RWPE2 (cell line): ENCODE results near the gene RTTN.
A peak's percentile ranks its signal among the peaks of the same experiment; 100 is the strongest.

Experiments
- ATAC-seq: fragments of 200-7000 bp; cut with Tn5 transposase; 3 replicates; pipeline ENCODE4 v1.9.1; 2021; ENCODE audit warnings: low read depth
- DNase-seq: peaks from one replicate; pipeline ENCODE4 v3.0.0-alpha.2; 2020; ENCODE audit warnings: low spot score
- H3K27ac ChIP-seq: fragments of 450-650 bp; 2 replicates; pipeline ENCODE4 v1.5.1; 2017; ENCODE audit warnings: mild to moderate bottlenecking; ENCODE audit not compliant: poor library complexity, severe bottlenecking
- H3K27me3 ChIP-seq: fragments of 250-450 bp; sonication (Bioruptor Pico); 2 replicates; pipeline ENCODE4 v1.5.1; 2021; ENCODE audit warnings: mild to moderate bottlenecking, moderate library complexity; ENCODE audit not compliant: insufficient read depth, poor library complexity, severe bottlenecking
- H3K36me3 ChIP-seq: fragments of 250-450 bp; sonication (Bioruptor Pico); 2 replicates; pipeline ENCODE4 v1.5.1; 2020; ENCODE audit warnings: low read depth, mild to moderate bottlenecking, moderate library complexity
- H3K4me1 ChIP-seq: fragments of 250-450 bp; sonication (Bioruptor Pico); 2 replicates; pipeline ENCODE4 v1.5.1; 2021; ENCODE audit warnings: mild to moderate bottlenecking, moderate library complexity; ENCODE audit not compliant: insufficient read depth, poor library complexity, severe bottlenecking
- H3K4me3 ChIP-seq: fragments of 250-450 bp; sonication (Bioruptor Pico); 2 replicates; pipeline ENCODE4 v1.5.1; 2021; ENCODE audit warnings: mild to moderate bottlenecking, moderate library complexity; ENCODE audit not compliant: severe bottlenecking
- H3K9me3 ChIP-seq: fragments of 250-450 bp; sonication (Bioruptor Pico); 2 replicates; pipeline ENCODE4 v1.5.1; 2021; ENCODE audit warnings: mild to moderate bottlenecking, moderate library complexity; ENCODE audit not compliant: severe bottlenecking
- TF ChIP-seq, protein P1 (sequence below): fragments of 450-650 bp; IDR thresholded peaks from one replicate; pipeline ENCODE4 v1.5.1; 2017; ENCODE audit warnings: mild to moderate bottlenecking, moderate library complexity; ENCODE audit not compliant: poor library complexity, severe bottlenecking

RTTN gene

DNA sequence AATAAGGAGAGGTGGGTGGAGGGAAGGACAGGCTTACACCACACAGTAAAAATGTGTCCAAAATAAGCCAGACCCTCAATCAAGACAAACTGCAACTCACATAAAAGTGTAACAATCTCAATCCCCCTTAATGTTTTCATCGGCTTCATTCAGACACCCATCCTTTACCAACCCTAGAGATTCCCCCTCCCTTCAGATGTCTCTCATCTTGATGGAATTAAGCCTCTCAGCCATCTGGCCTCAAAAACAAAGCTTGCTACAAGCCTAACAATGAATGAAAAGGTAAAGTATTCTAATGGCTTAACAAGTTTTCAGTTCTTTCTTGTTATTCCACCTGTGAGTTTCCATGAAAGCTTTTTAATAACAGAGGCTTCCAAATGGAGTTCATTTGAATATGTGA lies 5.2 kb downstream of the RTTN start:
- H3K9me3 ChIP-seq = no peaks in the 10 kb centered on the region
- no peaks in the 10 kb centered on the region for H3K27me3 ChIP-seq
- TF ChIP-seq, protein P1, sequence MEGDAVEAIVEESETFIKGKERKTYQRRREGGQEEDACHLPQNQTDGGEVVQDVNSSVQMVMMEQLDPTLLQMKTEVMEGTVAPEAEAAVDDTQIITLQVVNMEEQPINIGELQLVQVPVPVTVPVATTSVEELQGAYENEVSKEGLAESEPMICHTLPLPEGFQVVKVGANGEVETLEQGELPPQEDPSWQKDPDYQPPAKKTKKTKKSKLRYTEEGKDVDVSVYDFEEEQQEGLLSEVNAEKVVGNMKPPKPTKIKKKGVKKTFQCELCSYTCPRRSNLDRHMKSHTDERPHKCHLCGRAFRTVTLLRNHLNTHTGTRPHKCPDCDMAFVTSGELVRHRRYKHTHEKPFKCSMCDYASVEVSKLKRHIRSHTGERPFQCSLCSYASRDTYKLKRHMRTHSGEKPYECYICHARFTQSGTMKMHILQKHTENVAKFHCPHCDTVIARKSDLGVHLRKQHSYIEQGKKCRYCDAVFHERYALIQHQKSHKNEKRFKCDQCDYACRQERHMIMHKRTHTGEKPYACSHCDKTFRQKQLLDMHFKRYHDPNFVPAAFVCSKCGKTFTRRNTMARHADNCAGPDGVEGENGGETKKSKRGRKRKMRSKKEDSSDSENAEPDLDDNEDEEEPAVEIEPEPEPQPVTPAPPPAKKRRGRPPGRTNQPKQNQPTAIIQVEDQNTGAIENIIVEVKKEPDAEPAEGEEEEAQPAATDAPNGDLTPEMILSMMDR = no peak
- H3K36me3 ChIP-seq = peaks cover 81% of the 10 kb centered on the region
- no peak overlapping the region for H3K4me3 ChIP-seq
- DNase-seq (no peak), ATAC-seq (no peak)
- H3K4me1 ChIP-seq = peaks cover 9% of the 10 kb centered on the region
- H3K27ac ChIP-seq = no peak overlapping the region

DNA sequence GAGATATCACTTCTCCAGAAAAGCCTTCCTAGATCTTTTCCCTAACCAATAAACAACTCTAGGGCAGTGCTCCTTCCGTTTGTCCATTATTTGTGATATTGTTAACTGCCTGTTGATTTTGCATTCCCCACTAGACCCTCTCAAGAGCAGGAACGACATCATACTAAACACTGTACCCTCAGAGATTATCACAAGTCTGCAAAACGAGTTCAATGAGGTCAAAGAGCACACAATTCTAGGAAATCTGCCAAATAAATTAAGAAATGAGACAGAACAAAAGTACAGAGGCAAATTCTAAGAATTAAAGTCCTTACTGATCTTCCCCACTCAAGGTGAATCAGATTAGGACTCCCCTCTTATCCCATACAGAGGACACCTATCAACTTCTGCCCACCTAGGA lies 7.6 kb downstream of the RTTN start:
- H3K4me3 ChIP-seq = no peak overlapping the region
- no peaks in the 10 kb centered on the region for H3K4me1 ChIP-seq
- no peaks in the 10 kb centered on the region for H3K27me3 ChIP-seq
- H3K36me3 ChIP-seq = peaks cover 91% of the 10 kb centered on the region
- H3K27ac ChIP-seq = no peak overlapping the region
- TF ChIP-seq, protein P1 = no peak
- no peaks in the 10 kb centered on the region for H3K9me3 ChIP-seq
- DNase-seq (no peak), ATAC-seq (no peak)

DNA sequence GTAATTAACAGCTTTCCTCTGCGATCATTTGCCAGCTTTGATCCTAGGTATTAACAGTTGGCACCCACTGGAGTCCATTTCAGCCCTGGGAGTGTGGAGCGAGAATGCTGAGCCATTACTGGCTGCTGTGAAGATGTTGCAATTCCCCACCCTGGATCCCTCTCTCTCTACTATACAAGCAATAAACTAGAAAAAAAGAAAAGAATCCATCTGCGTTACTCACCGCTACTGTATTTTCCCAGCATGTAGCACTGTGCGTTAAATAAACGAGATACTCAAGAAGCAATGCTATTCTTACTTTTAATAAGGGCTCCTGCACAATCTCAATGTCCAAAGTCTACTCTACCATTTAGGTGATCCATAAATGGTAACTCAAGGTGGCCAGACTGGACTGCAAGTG lies 8.5 kb downstream of the RTTN start:
- TF ChIP-seq, protein P1 = no peak
- DNase-seq (no peak), ATAC-seq (no peak)
- Histone ChIP-seq H3K27me3 (no peaks in the 10 kb centered on the region), H3K9me3 (no peaks in the 10 kb centered on the region), H3K27ac (no peak overlapping the region), H3K36me3 (peaks cover 90% of the 10 kb centered on the region), H3K4me1 (no peaks in the 10 kb centered on the region), H3K4me3 (no peak overlapping the region)

DNA sequence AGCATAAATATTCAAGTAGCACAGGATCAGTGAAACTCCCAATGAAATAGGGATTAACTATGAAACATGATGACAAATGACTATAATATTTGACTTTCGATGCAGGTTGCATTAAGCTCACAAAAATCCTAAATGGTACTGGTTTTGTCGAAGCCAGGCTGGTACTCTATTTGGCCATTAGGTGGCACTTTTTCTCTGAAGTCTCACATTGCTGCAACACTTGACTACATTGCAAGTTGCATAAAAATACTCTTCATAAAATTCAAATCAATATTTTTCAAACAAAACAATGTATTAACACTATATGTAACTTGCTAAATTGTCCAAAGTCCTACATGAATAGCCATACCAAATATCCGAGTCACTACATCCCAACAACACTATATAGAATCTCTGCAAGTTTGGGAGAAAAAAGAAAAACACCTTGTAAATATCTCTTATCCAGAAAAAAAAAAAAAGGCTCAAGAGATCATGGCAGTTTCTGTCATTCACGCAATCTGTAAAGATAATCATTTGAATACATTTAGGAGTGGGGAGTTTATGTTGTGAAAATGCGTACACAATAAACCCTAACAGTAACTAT lies 9.5 kb downstream of the RTTN start:
- Histone ChIP-seq H3K9me3 (no peaks in the 10 kb centered on the region), H3K4me3 (no peak overlapping the region), H3K27me3 (no peaks in the 10 kb centered on the region), H3K4me1 (no peaks in the 10 kb centered on the region), H3K27ac (no peak overlapping the region), H3K36me3 (peaks cover 94% of the 10 kb centered on the region)
- TF ChIP-seq, protein P1 = peak; percentile 85
- DNase-seq (no peak), ATAC-seq (peak; percentile 50; the same call in 1 of the 3 replicates)

DNA sequence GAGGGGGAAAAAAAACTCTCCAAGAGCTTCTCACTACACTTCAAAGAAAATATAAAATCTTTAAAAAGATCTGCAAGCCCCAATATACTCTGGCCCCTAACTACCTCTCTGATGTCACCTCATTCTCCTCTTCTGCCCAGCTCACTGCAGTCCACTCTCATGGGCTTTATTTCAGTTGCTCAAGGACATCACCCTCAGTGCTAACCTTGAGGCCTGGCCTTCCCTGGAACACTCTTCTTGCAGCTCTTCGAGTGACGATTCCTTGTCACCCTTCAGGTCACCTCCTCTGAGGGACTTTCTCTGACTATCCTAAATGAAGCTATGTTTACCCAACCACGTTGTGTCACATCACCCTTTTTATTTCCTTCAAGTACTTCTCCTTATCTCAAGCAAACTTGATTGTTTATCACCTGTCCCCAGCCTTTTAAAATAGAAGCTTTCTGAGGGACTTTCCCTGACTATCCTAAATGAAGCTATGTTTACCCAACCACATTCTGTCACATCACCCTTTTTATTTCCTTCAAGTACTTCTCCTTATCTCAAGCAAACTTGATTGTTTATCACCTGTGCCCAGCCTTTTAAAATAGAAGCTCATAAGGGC lies 10.4 kb downstream of the RTTN start:
- DNase-seq (no peak), ATAC-seq (no peak)
- Histone ChIP-seq H3K4me3 (no peak overlapping the region), H3K4me1 (no peaks in the 10 kb centered on the region), H3K9me3 (no peaks in the 10 kb centered on the region), H3K27ac (no peak overlapping the region), H3K36me3 (peaks cover 91% of the 10 kb centered on the region), H3K27me3 (no peaks in the 10 kb centered on the region)
- TF ChIP-seq, protein P1 = no peak
